ENCODE data around the gene SKA1.
"Not testable (repeated sequence)": the region's sequence is repeated elsewhere in the genome, so short reads cannot be mapped to it uniquely, and the experiment has no call there.

Gene SKA1

DNA sequence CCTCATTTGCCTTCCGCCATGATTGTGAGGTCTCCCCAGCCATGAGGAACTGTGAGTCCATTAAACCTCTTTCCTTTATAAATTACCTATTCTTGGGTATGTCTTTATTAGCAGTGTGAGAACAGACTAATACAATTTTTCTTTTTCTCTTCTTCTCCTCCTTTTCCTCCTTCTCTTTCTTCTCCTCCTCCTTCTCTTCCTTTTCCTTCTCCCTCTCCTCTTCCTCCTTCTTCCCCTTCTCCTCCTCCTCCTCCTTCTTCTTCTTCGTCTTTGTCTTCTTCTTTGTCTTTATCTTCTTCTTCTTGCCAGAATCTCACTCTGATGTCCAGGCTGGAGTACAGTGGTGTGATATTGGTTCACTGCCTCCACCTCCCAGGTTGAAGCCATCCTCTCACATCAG, 20.2 kb downstream of the SKA1 start:
- no peak for DNase-seq (ENCODE audit: low read depth in 1 of 2, low spot score in 1 of 2)

DNA sequence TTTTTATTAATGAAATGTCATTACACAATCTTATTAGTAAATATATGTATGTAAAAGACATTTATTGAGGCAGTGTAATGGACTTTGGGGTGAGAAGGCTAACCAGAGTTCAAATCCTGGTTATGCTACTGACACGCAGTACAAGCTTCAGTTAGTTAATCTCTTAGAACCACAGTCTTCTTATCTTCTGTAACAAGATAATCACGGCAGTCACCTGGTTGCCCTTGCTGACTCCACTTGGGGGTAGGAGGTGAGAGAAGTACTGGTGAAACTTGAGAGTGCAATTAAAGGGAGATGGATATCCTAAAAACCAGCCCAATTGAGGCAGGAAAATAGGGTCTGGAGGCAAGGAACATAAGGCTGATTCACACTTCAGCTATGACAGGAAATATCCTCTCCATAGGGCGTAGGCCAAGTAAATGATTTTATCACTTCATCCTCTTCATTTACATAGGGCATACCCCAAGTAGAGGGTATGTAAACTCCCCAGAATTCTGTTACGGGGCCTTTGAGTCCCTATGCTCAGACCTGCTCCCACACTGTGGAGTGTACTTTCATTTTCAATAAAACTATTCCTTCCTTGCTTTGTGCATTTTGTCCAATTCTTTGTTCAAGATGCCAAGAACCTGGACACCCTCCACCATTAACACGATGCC, 21.3 kb downstream of the SKA1 start:
- no peak for DNase-seq (ENCODE audit: low read depth in 1 of 2, low spot score in 1 of 2)

DNA sequence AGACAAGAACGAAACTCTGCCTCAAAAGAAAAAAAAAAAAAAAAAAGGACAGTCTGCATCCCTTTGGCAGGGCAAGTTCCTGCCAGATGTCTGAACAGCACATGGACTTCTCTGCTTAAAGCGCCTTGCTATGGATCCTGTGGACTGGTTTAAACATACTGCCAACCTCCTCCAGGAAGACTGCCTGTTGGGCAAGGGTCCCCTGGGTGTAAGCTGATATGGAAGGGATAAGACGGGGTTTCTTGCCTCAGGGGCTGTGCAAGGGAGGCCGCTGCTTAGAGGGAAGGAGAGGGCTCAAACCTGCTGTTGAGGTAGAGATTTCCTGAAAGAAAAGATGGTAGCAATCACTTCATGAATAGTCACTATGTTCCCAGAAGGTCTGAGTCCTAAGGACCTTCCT, 22.2 kb downstream of the SKA1 start:
- DNase-seq (ENCODE audit: low read depth in 1 of 2, low spot score in 1 of 2): no peak

DNA sequence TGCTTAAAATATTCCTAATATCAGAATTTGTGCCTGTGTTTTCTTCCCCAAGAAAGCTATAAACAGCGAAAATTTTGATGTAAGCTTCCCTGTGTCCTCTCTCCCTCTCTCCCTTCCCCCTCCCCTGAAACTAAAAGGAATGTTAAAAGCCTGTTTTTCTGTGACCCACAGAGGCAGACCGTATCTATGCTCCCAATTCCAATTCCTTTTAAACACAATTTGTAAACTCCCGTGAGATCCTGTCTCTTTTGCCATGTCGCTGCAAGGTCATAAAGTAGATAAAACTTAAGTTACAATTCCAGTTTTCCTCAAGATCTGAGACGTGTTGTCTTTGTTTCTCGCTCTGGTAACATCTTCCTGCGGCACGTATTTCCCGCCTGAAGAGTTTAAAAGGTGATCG, 23.3 kb downstream of the SKA1 start:
- no peak for DNase-seq (ENCODE audit: low read depth in 1 of 2, low spot score in 1 of 2)

DNA sequence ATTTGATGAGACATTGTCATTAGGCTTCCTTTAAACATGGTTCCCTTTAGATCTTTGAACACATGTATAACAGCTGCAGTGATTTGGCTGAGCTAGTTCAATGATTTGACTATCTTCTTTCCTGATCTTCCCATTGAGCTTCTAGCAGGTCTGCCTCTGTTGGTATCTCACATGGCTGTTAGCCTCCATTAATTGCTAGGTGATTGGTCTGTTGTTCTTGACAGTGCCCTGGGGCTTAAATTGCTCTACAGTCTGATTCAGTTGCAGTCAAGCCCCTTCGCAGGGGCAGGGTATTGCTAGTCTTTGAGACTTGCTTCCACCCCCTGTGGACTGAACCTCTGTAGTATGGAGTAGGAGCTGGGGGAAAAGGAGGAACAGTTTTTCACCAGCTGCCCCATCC, 24.1 kb downstream of the SKA1 start:
- DNase-seq (ENCODE audit: low read depth in 1 of 2, low spot score in 1 of 2): no peak

DNA sequence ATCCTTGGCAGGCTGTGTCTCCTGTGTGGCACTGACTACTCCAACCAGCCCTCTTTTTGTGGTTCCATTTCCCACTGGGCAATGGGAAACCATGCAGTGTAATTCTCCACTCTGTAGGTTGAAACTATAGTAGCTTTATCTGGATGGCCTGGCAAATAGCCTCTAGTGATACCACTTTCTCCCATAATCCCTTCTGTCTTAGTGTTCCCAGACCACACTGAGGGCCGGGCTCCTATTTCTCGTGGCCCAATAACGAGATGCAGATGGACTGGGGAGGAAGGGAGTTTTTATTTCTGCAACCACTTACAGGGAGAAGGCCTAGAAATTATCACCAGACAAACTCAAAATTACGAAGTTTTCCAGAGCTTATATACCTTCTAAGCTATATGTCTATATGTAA, 24.7 kb downstream of the SKA1 start:
- DNase-seq (ENCODE audit: low read depth in 1 of 2, low spot score in 1 of 2): no peak

DNA sequence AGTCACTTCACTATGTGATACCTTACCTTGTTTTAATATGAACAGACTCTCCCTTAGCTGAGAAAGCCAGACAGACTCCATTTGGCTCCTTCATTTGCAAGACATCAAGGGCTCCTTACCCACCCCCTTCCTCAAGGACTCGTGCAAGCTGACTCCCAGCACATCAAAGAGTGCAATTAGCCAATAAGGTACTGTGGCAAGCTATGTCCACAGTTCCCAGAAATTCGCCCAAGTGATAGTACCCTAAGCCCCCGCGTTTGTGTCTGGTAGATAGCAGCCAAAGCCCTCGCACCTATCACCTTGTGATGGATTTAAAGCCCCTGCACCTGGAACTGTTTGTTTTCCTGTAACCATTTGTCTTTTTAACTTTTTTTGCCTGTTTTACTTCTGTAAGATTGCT, 25.6 kb downstream of the SKA1 start:
- not testable (repeated sequence) for DNase-seq (ENCODE audit: low read depth in 1 of 2, low spot score in 1 of 2)

DNA sequence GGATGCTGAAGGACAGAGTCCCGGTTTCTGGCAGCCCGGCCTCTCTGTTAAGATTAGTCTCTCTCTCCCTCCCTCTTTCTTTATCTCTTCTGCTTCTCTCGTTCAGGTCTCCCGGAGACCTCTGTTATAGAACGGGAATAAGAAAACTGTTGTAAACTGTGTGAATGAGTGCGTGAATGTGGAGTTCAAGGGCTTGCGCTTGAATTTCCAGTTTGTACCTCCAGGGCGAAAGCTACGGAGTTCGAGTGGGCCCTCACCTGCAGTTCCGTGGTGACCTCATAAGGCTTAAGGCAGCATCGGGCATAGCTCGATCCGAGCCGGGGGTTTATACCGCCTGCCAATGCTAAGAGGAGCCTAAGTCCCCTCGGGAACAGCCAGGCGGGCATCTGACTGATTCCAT, 26.4 kb downstream of the SKA1 start:
- DNase-seq (ENCODE audit: low read depth in 1 of 2, low spot score in 1 of 2): no peak

DNA sequence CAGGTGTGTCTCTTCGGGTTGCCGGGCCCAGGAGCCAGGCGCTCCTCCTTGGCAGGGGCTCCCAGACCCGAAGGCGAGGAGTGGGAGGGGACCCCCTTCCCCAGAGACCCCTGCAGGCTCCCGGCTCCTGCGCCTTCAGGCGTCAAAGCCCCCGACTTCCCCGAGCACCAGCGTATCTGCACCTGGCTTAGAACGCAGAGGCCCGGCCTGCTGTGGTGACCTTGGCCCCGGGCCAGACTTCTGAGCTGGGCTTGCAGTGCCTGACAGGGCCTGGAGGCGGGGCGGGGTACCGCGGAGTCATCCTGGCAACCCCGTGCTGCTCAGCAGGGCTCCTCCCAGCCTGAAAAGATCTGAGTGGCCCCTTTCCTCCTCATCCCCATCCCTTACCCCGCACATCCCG, 27.0 kb downstream of the SKA1 start:
- DNase-seq (ENCODE audit: low read depth in 1 of 2, low spot score in 1 of 2): no peak

DNA sequence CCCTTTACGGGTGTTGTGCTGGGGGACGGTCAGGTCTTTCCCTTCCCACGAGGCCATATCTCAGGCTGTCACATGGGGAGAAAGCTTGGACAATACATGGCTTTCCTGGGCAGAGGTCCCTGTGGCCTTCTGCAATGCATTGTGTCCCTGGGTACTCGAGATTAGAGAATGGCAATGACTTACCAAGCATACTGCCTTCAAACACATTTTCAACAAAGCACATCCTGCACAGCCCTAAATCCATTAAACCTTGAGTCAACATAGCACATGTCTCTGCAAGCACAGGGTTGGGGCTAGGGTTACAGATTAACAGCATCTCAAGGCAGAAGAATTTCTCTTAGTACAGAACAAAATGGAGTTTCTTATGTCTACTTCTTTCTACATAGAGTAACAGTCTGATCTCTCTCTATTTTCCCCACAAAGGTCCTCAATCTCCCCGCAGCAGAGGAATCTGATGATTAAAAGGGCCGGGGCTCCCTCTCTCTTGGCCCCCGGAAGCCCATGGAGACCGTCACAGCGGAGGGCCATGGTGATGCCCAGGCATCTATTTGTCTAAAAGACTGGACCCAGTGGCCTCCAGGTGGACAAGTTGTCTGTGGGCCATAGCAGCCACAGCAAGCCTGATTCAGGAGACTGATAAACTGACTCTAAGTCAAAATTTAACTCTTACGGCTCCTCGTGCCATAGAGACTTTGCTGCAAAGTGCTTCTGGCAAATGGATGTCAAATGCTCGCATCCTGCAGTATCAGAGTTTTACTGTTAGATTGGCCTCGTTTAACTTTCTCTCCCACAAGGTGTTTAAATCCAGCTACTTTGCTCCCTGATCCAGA, 30.1 kb downstream of the SKA1 start:
- DNase-seq (ENCODE audit: low read depth in 1 of 2, low spot score in 1 of 2): not testable (repeated sequence)

DNA sequence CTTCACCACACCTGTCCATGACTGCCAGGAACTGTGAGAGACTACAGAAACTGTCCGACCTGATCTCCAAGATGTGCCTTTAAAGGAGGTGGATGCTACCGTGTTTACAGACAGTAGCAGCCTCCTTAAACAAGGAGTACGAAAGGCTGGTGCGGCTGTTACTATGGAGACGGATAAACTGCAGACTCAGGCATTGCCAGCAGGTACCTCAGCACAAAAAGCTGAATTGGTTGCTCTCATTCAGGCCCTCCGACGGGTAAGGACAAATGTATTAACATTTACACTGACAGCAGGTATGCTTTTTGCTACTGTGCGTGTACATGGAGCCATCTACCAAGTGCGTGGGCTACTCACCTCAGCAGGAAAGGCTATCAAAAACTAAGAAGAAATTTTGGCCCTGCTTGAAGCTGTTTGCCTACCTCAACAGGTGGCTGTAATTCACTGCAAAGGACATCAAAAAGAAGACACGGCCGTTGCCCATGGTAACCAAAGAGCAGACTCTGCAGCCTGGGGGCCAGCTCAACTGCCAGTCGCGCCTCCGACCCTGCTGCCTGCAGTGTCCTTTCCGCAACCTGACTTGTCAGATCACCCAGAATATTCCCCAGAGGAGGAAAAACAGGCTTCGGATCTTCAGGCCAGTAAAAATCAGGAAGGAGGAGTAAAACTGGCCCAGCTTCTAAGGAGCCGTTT, 30.9 kb downstream of the SKA1 start:
- DNase-seq (ENCODE audit: low read depth in 1 of 2, low spot score in 1 of 2): no peak

DNA sequence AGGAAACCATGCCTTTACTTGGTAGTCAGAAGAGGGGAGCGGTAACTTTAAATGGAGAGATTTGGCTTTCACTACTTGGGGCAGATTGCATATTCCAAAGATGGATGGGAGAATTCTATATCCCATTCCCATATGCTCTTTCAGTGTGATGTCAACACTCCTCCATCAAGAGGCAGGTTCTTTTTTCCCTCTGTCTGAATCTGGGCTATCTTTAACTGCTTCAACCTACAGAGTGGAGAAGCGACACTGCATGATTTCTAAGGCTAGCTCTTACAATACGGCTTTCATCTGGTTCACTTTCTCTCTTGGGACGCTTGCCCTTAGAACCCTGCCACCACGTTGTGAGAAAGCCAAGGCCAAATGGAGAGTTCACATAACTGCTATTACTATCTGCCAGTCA, 34.4 kb downstream of the SKA1 start:
- no peak for DNase-seq (ENCODE audit: low read depth in 1 of 2, low spot score in 1 of 2)

DNA sequence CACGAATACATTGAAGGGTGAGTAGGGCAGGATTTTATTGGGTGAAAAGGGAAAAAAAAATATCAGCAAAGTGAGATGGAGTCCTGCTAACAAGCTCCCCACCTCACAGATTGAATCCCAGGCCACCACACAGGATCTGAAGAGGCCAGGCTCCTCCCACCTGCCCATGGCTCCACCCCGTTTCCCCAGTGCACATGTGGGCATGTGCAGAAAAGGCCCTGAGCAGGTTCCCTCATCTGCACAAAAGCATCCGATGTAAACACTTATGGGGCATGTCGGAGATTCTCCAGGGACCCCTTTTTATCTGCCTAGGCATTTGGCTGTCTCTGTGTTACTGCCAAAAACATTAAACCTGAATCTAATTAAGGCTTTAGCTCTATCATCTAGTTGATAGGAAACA, 35.2 kb downstream of the SKA1 start:
- DNase-seq (ENCODE audit: low read depth in 1 of 2, low spot score in 1 of 2): no peak

DNA sequence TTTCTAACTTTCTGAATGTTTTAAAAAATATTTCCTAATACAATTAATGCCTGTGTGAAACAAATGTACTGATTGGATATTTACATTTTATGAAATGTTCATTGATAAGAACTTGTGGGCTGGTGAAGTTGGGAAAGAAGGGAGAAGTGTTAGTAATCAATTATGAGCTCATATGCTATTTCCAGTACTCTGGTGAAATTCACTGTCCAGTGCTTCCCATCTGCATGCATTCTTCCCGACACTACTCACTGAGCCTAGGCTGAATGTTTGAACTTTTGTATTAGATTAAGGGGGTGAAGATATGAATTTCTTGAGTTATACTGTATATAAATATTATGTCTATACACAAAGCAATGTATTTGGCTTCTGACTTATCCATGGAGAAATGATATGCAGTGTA, 36.0 kb downstream of the SKA1 start:
- no peak for DNase-seq (ENCODE audit: low read depth in 1 of 2, low spot score in 1 of 2)

DNA sequence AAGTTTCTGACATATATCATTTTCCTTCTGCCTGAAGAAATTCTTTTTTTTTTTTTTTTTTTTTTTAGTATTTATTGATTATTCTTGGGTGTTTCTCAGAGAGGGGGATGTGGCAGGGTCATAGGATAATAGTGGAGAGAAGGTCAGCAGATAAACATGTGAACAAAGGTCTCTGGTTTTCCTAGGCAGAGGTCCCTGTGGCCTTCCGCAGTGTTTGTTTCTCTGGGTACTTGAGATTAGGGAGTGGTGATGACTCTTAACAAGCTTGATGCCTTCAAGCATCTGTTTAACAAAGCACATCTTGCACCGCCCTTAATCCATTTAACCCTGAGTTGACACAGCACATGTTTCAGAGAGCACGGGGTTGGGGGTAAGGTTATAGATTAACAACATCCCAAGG, 42.0 kb downstream of the SKA1 start:
- not testable (repeated sequence) for DNase-seq (ENCODE audit: low read depth in 1 of 2, low spot score in 1 of 2)

DNA sequence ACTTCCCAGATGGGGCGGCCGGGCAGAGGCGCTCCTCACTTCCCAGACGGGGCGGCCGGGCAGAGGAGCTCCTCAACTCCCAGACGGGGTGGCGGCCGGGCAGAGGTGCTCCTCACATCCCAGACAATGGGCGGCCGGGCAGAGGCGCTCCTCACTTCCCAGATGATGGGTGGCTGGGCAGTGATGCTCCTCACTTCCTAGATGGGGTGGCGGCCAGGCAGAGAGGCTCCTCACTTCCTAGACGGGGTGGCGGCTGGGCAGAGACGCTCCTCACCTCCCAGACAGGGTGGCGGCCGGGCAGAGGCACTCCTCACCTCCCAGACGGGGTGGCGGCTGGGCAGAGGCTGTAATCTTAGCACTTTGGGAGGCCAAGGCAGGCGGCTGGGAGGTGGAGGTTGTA, 42.9 kb downstream of the SKA1 start:
- DNase-seq (ENCODE audit: low read depth in 1 of 2, low spot score in 1 of 2): not testable (repeated sequence)

DNA sequence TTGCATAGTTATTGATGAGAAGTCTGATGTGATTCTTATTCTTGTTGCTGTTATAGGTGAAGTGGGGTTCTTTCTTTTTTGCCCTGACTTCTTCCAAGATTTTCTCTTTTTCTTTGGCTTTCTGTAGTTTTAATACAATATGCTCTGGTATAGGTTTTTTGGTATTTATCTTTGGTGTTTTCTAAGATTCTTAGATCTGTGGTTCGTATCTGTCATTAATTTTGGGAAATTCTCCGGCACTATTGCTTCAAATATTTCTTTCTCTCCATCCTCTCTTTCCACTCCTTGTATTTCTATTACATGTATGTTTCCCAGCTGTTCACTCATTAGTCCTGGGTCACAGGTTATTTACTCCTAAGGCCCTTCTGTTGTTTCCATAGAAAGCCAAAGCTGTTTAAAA, 43.8 kb downstream of the SKA1 start:
- DNase-seq (ENCODE audit: low read depth in 1 of 2, low spot score in 1 of 2): no peak

DNA sequence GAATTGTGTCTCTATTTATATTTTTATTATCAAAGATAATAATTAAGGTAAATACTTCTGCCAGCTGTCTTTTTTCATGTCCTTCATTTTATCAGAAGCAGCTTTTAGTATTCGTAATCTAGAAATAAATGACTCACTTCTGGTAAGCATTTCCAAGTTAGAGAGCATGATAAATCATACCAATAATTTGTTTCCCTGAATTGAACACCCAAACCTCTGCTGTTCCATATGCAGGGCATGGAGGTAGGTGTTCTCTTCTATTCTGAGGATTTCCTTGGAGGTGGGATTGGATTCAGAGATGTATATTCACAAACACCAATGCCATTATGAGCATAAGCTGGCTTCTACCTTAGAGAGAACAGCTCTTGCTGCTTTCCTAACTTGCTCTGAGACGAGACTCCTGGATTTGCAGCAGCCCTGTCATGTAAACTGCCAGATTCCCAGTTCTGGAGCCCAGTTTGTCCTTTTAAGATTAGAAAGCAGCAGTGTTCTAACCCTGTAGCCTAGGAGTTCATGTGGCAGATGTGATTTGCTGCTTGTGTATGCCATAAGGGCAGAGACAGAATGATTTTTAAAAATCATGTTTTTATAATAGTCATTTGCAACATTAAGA, 47.5 kb downstream of the SKA1 start:
- DNase-seq (ENCODE audit: low read depth in 1 of 2, low spot score in 1 of 2): no peak

DNA sequence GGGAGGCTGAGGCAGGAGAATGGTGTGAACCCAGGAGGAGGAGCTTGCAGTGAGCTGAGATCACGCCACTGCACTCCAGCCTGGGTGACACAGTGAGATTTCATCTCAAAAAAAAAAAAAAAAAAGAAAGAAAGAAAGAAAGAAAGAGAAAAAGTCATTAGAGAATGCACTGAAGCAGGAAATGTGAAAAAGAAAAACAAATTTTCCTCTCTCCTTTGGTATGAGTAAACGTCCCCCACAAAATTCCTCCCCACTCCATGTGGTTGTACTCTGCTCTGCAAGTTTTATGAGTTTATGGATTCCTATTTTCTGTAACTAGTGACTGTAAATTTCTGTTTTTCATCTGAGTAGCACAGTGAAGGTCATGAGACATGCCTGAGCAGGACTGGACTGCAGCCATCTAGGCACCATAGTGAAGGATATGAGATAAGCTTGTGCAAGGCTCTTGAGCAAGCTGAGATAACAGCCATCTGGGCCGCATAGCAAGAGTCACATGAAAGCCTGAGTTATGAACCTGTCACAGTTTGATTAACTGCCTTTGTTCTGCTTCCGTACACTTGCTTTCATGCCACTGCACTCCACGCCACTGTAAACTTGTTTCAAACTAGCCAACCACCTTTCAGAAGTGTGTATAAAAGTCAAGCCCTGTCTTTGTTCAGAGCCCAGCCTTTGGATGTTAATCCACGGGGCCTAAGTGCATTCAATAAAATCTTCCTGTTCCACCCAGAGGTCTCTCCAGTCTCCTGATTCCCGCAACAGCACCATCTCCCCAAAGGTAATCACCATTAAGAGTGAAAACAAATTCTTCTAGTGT, 50.2 kb downstream of the SKA1 start:
- no peak for DNase-seq (ENCODE audit: low read depth in 1 of 2, low spot score in 1 of 2)

DNA sequence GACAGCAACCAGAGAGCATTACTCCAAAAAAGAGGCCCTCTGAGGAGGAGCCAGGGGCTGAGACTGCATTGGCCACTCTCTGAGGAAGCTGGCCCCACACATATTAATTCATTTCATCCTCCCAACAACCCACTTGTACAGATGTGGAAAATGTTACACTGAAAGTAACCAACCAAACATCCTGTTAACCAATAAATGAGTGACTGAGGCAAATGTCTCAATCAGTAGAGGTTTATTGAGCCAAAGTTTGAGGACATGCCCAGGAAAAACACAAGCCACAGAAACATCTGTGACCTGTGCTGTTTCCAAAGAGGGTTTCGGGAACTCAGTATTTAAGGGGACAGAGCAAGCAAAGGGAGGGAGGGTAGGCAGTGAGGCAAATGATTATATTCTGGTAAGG, 53.0 kb downstream of the SKA1 start:
- no peak for DNase-seq (ENCODE audit: low read depth in 1 of 2, low spot score in 1 of 2)
